ENCODE data around the gene CCL28.
"Not testable (repeated sequence)": the region's sequence is repeated elsewhere in the genome, so short reads cannot be mapped to it uniquely, and the experiment has no call there.

Gene CCL28

GRCh38 chr5:43412156-43412555 lies at the start of gene CCL28:
Gene CCL28, minus strand, starts transcription at chr5:43412391. Its CDS starts 75 bp downstream, at chr5:43412316.
- DNase-seq (ENCODE audit: low spot score) = no peak

- DNase-seq (ENCODE audit: low spot score) = no peak
Measured at GRCh38 chr5:43461066-43461465, 48.9 kb upstream of the CCL28 start.

GRCh38 chr5:43456556-43456955 lies 44.4 kb upstream of the CCL28 start:
- no peak for DNase-seq (ENCODE audit: low spot score)

- DNase-seq (ENCODE audit: low spot score) = not testable (repeated sequence)
Measured at GRCh38 chr5:43441575-43441974, 29.4 kb upstream of the CCL28 start.

- DNase-seq (ENCODE audit: low spot score) = no peak
Measured at GRCh38 chr5:43437062-43437660, 25.0 kb upstream of the CCL28 start.

GRCh38 chr5:43433382-43433781 lies 21.2 kb upstream of the CCL28 start:
- no peak for DNase-seq (ENCODE audit: low spot score)

GRCh38 chr5:43432486-43433375 lies 20.5 kb upstream of the CCL28 start:
- peak; percentile 11 for DNase-seq (ENCODE audit: low spot score)

GRCh38 chr5:43429706-43430105 lies 17.5 kb upstream of the CCL28 start:
- no peak for DNase-seq (ENCODE audit: low spot score)

- no peak for DNase-seq (ENCODE audit: low spot score)
Measured at GRCh38 chr5:43429016-43429415, 16.8 kb upstream of the CCL28 start.

- DNase-seq (ENCODE audit: low spot score) = no peak
Measured at GRCh38 chr5:43427306-43427705, 15.1 kb upstream of the CCL28 start.

GRCh38 chr5:43425983-43426382 lies 13.8 kb upstream of the CCL28 start:
- no peak for DNase-seq (ENCODE audit: low spot score)

- DNase-seq (ENCODE audit: low spot score) = not testable (repeated sequence)
Measured at GRCh38 chr5:43423086-43423485, 10.9 kb upstream of the CCL28 start.

GRCh38 chr5:43422143-43422542 lies 10.0 kb upstream of the CCL28 start:
- no peak for DNase-seq (ENCODE audit: low spot score)

- no peak for DNase-seq (ENCODE audit: low spot score)
Measured at GRCh38 chr5:43421450-43422133, 9.4 kb upstream of the CCL28 start.

GRCh38 chr5:43420241-43420640 lies 8.1 kb upstream of the CCL28 start:
- DNase-seq (ENCODE audit: low spot score) = no peak

GRCh38 chr5:43418561-43418960 lies 6.4 kb upstream of the CCL28 start:
- DNase-seq (ENCODE audit: low spot score) = no peak

GRCh38 chr5:43416803-43417394 lies 4.7 kb upstream of the CCL28 start:
- DNase-seq (ENCODE audit: low spot score) = no peak

GRCh38 chr5:43415935-43416802 lies 4.0 kb upstream of the CCL28 start:
- no peak for DNase-seq (ENCODE audit: low spot score)

GRCh38 chr5:43413966-43414365 lies 1.8 kb upstream of the CCL28 start:
- no peak for DNase-seq (ENCODE audit: low spot score)

GRCh38 chr5:43412644-43413043 lies 453 bp upstream of the CCL28 start:
- DNase-seq (ENCODE audit: low spot score) = no peak

- no peak for DNase-seq (ENCODE audit: low spot score)
Measured at GRCh38 chr5:43411495-43411894, 696 bp downstream of the CCL28 start.

- no peak for DNase-seq (ENCODE audit: low spot score)
Measured at GRCh38 chr5:43410414-43410813, 1.8 kb downstream of the CCL28 start.
